Loucy (cell line): ENCODE results near the gene IFI27L2.

Source experiments
- EZH2phosphoT487 ChIP-seq: fragments of 200-600 bp; IDR thresholded peaks from 2 replicates; pipeline ENCODE4 v1.6.1; 2018; ENCODE audit warnings: antibody characterized with exemption, mild to moderate bottlenecking, moderate library complexity, borderline replicate concordance
- TF ChIP-seq, protein P1 (sequence below): fragments of 200-600 bp; sonication (generic); conservative IDR thresholded peaks from 2 replicates; pipeline ENCODE4 v1.5.1; 2014; ENCODE audit warnings: mild to moderate bottlenecking, antibody characterized with exemption, low read length

DNA sequence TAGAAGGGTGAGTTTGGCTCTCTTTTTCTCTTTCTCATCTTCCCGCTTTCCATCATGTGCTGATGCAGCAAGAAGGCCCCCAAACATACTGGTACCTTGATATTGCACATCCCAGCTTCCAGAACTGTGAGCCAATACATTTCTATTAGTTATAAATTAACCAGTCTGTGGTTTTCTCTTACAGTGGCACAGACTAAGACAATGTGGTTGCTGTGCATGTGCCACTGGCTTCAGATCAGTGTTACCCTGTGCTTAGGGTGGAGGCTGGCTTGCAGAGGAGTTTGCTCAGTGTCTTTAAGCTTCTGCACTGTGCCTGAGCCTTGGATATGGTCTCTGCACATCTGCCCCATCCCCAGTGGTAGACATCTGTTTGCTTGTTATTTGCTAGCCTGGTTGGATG, 5.5 kb downstream of the IFI27L2 start:
- TF ChIP-seq, protein P1, sequence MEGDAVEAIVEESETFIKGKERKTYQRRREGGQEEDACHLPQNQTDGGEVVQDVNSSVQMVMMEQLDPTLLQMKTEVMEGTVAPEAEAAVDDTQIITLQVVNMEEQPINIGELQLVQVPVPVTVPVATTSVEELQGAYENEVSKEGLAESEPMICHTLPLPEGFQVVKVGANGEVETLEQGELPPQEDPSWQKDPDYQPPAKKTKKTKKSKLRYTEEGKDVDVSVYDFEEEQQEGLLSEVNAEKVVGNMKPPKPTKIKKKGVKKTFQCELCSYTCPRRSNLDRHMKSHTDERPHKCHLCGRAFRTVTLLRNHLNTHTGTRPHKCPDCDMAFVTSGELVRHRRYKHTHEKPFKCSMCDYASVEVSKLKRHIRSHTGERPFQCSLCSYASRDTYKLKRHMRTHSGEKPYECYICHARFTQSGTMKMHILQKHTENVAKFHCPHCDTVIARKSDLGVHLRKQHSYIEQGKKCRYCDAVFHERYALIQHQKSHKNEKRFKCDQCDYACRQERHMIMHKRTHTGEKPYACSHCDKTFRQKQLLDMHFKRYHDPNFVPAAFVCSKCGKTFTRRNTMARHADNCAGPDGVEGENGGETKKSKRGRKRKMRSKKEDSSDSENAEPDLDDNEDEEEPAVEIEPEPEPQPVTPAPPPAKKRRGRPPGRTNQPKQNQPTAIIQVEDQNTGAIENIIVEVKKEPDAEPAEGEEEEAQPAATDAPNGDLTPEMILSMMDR: no peak
- TF ChIP-seq EZH2phosphoT487: no peak
